ENCODE data around the gene CARD14.
"Not testable (repeated sequence)": the region's sequence is repeated elsewhere in the genome, so short reads cannot be mapped to it uniquely, and the experiment has no call there.

CARD14 gene

DNA sequence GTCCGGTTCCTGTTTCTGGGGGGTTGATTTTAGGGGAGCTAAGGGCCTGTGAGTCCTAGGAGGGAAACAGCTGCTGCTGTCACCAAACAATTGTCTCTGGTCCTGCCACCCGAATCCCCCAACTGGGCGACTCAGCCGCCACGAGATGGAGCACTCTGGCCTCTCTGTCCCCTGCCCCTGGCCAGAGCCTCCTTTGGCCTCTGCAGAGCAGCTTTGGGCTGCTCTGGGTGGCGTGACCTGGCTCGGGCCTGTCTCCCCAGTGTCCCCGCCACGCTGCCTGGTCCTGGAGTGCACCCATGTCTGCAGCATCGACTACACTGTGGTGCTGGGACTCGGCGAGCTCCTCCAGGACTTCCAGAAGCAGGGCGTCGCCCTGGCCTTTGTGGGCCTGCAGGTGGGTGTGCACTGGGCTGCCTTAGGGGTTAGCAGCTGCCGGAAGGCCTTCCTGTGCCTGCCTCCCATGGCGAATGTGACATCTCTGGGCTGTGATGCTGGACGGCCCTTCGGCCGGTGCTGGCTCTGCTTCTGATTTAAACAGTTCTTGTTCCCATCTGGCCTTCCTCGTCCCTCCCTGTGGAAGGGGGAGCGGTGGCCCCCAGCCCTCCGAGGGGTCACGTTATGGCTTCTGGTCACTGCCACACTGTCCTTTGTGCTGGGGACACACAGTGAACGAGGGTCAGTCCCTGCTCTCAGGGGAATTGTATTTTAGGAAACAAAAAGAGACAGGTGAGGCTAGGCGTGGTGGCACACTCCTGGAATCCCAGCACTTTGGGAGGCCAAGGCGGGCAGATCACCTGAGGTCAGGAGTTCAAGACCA is 79.3 kb downstream of the CARD14 start:
- no peak for DNase-seq (ENCODE audit: low read depth, low spot score)

DNA sequence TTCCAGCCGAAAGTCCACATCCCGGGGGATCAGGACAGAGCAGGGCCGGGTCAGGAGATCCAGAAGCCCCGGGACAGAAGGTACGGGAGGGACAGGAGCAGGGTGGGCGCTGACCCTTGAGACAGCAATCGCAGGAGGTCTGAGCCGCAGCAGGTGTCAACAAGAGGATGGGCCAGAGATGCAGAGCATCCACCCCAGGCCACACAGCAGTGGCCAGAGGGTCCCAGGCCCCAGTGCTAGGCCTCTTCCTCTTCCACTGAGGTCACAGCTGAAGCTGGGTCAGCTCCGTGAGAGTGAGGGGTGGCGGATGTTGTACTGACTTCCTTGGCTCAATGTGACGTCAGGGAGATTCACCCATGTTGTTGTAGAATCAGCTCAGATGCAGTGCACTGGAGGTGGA is 82.1 kb downstream of the CARD14 start:
- DNase-seq (ENCODE audit: low read depth, low spot score) = no peak

GRCh38 chr17:80252871-80253270 is 83.0 kb downstream of the CARD14 start:
- no peak for DNase-seq (ENCODE audit: low read depth, low spot score)

GRCh38 chr17:80253631-80254395 is 84.0 kb downstream of the CARD14 start:
- no peak for DNase-seq (ENCODE audit: low read depth, low spot score)

DNA sequence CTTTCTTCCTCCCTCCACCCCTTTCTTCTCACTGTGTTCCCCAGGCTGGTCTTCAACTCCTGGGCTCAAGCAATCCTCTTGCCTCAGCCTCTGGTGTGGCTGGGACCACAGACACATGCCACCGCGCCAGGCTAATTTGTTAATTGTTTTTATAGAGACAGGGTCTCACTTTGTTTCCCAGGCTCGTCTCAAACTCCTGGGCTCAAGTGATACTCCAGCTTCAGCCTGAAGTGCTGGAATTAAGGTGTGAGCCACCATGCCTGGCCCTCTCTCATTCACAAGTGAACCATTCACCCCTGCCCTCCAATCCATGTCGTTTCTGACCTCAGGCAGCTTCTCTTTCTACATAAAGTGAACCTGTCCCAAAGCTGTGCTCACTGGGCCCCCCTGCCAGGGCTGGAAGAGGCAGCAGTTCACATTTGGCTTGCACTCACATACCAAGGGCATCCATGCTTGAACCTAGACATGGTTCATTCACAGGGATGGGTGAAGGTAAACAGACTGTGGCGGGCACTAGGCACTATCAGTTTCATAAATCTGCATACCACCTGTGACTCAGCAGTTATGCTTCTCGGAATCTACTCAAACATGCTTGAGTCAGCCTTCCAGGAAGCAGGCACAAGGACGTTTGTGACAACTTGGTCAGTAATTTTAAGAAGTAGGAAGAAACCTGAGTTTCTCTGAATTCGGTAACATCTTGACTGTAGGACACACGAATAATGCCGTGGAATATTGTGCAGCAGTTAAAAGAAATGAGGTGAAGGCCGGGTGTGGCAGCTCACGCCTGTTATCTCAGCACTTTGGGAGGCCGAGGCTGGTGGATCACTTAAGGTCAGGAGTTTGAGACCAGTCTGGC is 84.8 kb downstream of the CARD14 start:
- DNase-seq (ENCODE audit: low read depth, low spot score) = peak; percentile 28

GRCh38 chr17:80256034-80256350 is 86.2 kb downstream of the CARD14 start:
- DNase-seq (ENCODE audit: low read depth, low spot score) = no peak

DNA sequence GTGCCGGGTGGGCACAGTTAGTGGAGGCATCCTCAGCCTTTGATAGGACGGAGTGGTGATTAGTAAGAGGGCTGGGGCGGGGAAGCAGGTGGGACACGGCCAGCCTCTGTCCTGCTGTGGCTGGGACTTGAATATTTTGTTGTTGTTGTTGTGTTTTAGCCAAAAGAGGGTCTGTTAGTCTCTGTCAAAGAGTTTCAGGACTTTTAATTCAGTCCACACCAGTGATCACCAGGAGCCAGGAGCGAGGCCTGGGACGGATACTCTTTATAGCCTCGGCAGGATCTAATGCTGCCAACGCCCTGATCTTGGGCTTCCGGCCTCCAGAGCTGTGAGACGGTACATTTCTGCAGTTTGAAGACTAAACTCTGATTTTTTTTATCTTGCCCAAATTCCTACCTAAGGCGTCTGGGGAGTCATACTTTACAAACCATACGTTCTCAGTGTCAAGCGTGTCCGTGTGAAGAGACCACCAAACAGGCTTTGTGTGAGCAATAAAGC is 87.9 kb downstream of the CARD14 start:
- no peak for DNase-seq (ENCODE audit: low read depth, low spot score)

DNA sequence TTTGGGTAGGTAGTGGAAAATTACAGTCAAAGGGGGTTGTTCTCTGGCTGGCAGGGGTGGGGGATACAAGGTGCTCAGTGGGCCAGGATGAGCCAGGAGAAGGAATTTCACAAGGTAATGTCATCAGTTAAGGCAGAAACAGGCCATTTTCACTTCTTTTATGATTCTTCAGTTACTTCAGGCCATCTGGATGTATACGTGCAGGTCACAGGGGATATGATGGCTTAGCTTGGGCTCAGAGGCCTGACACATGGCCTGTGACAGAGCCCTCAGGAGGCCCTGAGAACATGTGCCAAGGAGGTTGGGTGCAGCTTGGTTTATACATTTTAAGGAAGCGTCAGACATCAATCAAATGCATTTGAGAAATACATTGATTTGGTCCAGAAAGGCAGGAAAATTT is 88.5 kb downstream of the CARD14 start:
- not testable (repeated sequence) for DNase-seq (ENCODE audit: low read depth, low spot score)

Data from smooth muscle cell of the brain vasculature (primary cell).